Endothelial cell (in vitro differentiated cells): ENCODE measurements around the gene ACTG2. TPM values are rescaled to one million over a fixed set of nuclear protein-coding genes. Genes with fewer than 3 reads are reported as not detected.

Experiments used
- DNase-seq: peaks from one replicate; pipeline ENCODE4 v3.0.0; 2021; ENCODE audit warnings: low spot score
- H3K27ac Mint-ChIP-seq: one replicate; pipeline ENCODE4 v1.8.0; 2021; ENCODE audit warnings: mixed read lengths, inconsistent platforms; ENCODE audit not compliant: unreplicated experiment
- H3K27me3 Mint-ChIP-seq: one replicate; pipeline ENCODE4 v1.8.0; 2021; ENCODE audit warnings: mild to moderate bottlenecking, moderate library complexity, mixed read lengths, inconsistent platforms; ENCODE audit not compliant: unreplicated experiment
- H3K36me3 Mint-ChIP-seq: one replicate; pipeline ENCODE4 v1.8.0; 2021; ENCODE audit warnings: mild to moderate bottlenecking, low read depth, mixed read lengths, inconsistent platforms; ENCODE audit not compliant: unreplicated experiment
- H3K4me1 Mint-ChIP-seq: one replicate; pipeline ENCODE4 v1.8.0; 2021; ENCODE audit warnings: mild to moderate bottlenecking, mixed read lengths, inconsistent platforms; ENCODE audit not compliant: unreplicated experiment
- H3K4me3 Mint-ChIP-seq: one replicate; pipeline ENCODE4 v1.8.0; 2021; ENCODE audit warnings: mild to moderate bottlenecking, mixed read lengths, inconsistent platforms; ENCODE audit not compliant: unreplicated experiment
- H3K9me3 Mint-ChIP-seq: one replicate; pipeline ENCODE4 v1.8.0; 2021; ENCODE audit warnings: mixed read lengths, inconsistent platforms; ENCODE audit not compliant: unreplicated experiment
- CTCF ChIP-seq: fragments of 200-600 bp; sonication (generic); IDR thresholded peaks from one replicate; pipeline ENCODE4 v1.5.0; 2021; ENCODE audit warnings: antibody characterized with exemption; ENCODE audit not compliant: unreplicated experiment
- total RNA-seq: library from RNA; stranded (reverse); fragmentation: NEBNext Ultra II Directional; extraction: Animal tissue kit (Norgen Biotek cat#: 25700); gene quantifications from one replicate; pipeline ENCODE4 v1.2.1, GENCODE V29; 2021; ENCODE audit not compliant: unreplicated experiment

Gene ACTG2
- total RNA-seq, 1 donor from 2014 or later: 8.3 TPM

- TF ChIP-seq CTCF: no peak
These were observed 40.8 kb upstream of the ACTG2 start for GRCh38 chr2:73852020-73852419.

GRCh38 chr2:73855526-73855925 is 37.3 kb upstream of the ACTG2 start:
- H3K4me3 Mint-ChIP-seq: no peak overlapping the region
- H3K27ac Mint-ChIP-seq: no peak overlapping the region
- DNase-seq: no peak
- peaks cover 2% of the 10 kb centered on the region for H3K27me3 Mint-ChIP-seq
- H3K4me1 Mint-ChIP-seq: peaks cover 11% of the 10 kb centered on the region
- H3K9me3 Mint-ChIP-seq: no peaks in the 10 kb centered on the region
- peaks cover 20% of the 10 kb centered on the region for H3K36me3 Mint-ChIP-seq
- no peak for TF ChIP-seq CTCF

More at GRCh38 chr2:73852020-73852419, 40.8 kb upstream of the ACTG2 start:
- peaks cover 29% of the 10 kb centered on the region for H3K36me3 Mint-ChIP-seq
- H3K4me3 Mint-ChIP-seq: no peak overlapping the region
- H3K27me3 Mint-ChIP-seq: no peaks in the 10 kb centered on the region
- no peak for DNase-seq
- H3K9me3 Mint-ChIP-seq: no peaks in the 10 kb centered on the region
- peaks cover 10% of the 10 kb centered on the region for H3K4me1 Mint-ChIP-seq
- H3K27ac Mint-ChIP-seq: no peak overlapping the region

GRCh38 chr2:73856214-73856613 is 36.6 kb upstream of the ACTG2 start:
- Mint-ChIP-seq H3K4me3 (no peak overlapping the region), H3K36me3 (peaks cover 17% of the 10 kb centered on the region), H3K4me1 (peaks cover 11% of the 10 kb centered on the region), H3K27ac (no peak overlapping the region), H3K9me3 (no peaks in the 10 kb centered on the region), H3K27me3 (peaks cover 2% of the 10 kb centered on the region)
- TF ChIP-seq CTCF: no peak
- no peak for DNase-seq

GRCh38 chr2:73859721-73860586 is 32.9 kb upstream of the ACTG2 start:
- peaks cover 11% of the 10 kb centered on the region for H3K4me1 Mint-ChIP-seq
- peaks cover 2% of the 10 kb centered on the region for H3K27me3 Mint-ChIP-seq
- no peak for DNase-seq
- no peak for TF ChIP-seq CTCF
- peaks cover 17% of the 10 kb centered on the region for H3K36me3 Mint-ChIP-seq
- no peak overlapping the region for H3K4me3 Mint-ChIP-seq
- H3K9me3 Mint-ChIP-seq: no peaks in the 10 kb centered on the region
- no peak overlapping the region for H3K27ac Mint-ChIP-seq

- Mint-ChIP-seq H3K9me3 (no peaks in the 10 kb centered on the region), H3K27me3 (peaks cover 2% of the 10 kb centered on the region), H3K27ac (no peak overlapping the region), H3K36me3 (peaks cover 9% of the 10 kb centered on the region), H3K4me1 (no peaks in the 10 kb centered on the region), H3K4me3 (no peak overlapping the region)
- no peak for DNase-seq
- no peak for TF ChIP-seq CTCF
These were observed 29.8 kb upstream of the ACTG2 start for GRCh38 chr2:73862987-73863386.
